Natural killer cell (primary cell): ENCODE measurements around the gene TMED1. TPM values are rescaled to one million over a fixed set of nuclear protein-coding genes. Genes with fewer than 3 reads are reported as not detected.

Source experiments
- ATAC-seq, 3 donors: fragments of 150-1000 bp in 2 of 3; fragments of 200-7000 bp in 1 of 3; cut with Tn5 transposase; 1 replicate in 1 of 3; 2 replicates in 2 of 3; pipeline ENCODE4 v1.10.0; 2021; ENCODE audit warnings: mild to moderate bottlenecking in 2 of 3, moderate library complexity in 2 of 3
- DNase-seq, 2 donors: peaks; one replicate each; pipeline versions ENCODE4 v3.0.0 to v3.0.0-alpha.2; 2013 to 2021; ENCODE audit warnings: mixed read lengths in 1 of 2
- H3K27ac ChIP-seq: one replicate; pipeline ENCODE4 v1.5.1; 2013; ENCODE audit warnings: mild to moderate bottlenecking, low read length
- H3K27me3 ChIP-seq: one replicate; pipeline ENCODE4 v1.6.1; 2013; ENCODE audit warnings: low read length; ENCODE audit not compliant: control insufficient read depth, insufficient read depth
- H3K36me3 ChIP-seq: one replicate; pipeline ENCODE4 v1.6.1; 2013; ENCODE audit warnings: low read length; ENCODE audit not compliant: control insufficient read depth, insufficient read depth
- H3K4me1 ChIP-seq: one replicate; pipeline ENCODE4 v1.6.1; 2013; ENCODE audit warnings: low read length; ENCODE audit not compliant: control insufficient read depth, insufficient read depth
- H3K4me3 ChIP-seq: one replicate; pipeline ENCODE4 v1.5.1; 2013; ENCODE audit warnings: low read length
- H3K9me3 ChIP-seq: one replicate; pipeline ENCODE4 v1.6.1; 2013; ENCODE audit warnings: low read length; ENCODE audit not compliant: control insufficient read depth, insufficient read depth
- H3K27ac Mint-ChIP-seq, 2 donors: one replicate each; pipeline ENCODE4 v1.8.0; 2022; ENCODE audit warnings: mild to moderate bottlenecking in 2 of 2, mixed read lengths in 2 of 2, moderate library complexity in 1 of 2
- H3K27me3 Mint-ChIP-seq, 2 donors: one replicate each; pipeline ENCODE4 v1.8.0; 2022; ENCODE audit warnings: low read depth in 2 of 2, mixed read lengths in 2 of 2
- H3K36me3 Mint-ChIP-seq: one replicate; pipeline ENCODE4 v1.8.0; 2022; ENCODE audit warnings: mixed read lengths
- H3K4me1 Mint-ChIP-seq, 2 donors: one replicate each; pipeline ENCODE4 v1.8.0; 2022; ENCODE audit warnings: mixed read lengths in 2 of 2
- H3K4me3 Mint-ChIP-seq: one replicate; pipeline ENCODE4 v1.8.0; 2022; ENCODE audit warnings: mild to moderate bottlenecking, moderate library complexity, mixed read lengths
- H3K9me3 Mint-ChIP-seq, 2 donors: one replicate each; pipeline ENCODE4 v1.8.0; 2022; ENCODE audit warnings: mixed read lengths in 2 of 2
- CTCF ChIP-seq: fragments of 200-600 bp; IDR thresholded peaks from one replicate; pipeline ENCODE4 v1.8.0; 2022; ENCODE audit warnings: antibody characterized with exemption
- WGBS: methylation state at CpG from one replicate; pipeline ENCODE4 v1.1.7; 2013; ENCODE audit warnings: missing lambda C conversion rate; ENCODE audit not compliant: insufficient coverage; 5-methylcytosine and 5-hydroxymethylcytosine counted together
- intact Hi-C: fragments of 100-400 bp; cut with micrococcal nuclease; formaldehyde crosslinking; loops from one replicate; pipeline ENCODE4 v1.14.2; 2022
- total RNA-seq, 4 donors: library from RNA; stranded (reverse); fragments of 120-200 nt in 1 of 4; gene quantifications; one replicate each; pipeline versions ENCODE4 v1.2.3 to v1.2.4, GENCODE V29; 2013 to 2022

Gene TMED1
- total RNA-seq, 3 donors from 2014 or later (not counting 1 experiment from before 2014, with no cell fraction given), result 20.5 to 27.8 (median 27.4) TPM

GRCh38 chr19:10789866-10790265, 46.1 kb downstream of the TMED1 start:
- intact Hi-C loops, result loop anchor here (10.0 kb wide), 1 partner anchor 685 kb away; the partner anchor contains the start of genes ANGPTL6 and PPAN
- no peak overlapping the region for H3K27ac Mint-ChIP-seq
- peaks cover 10% of the 10 kb centered on the region for H3K36me3 Mint-ChIP-seq

GRCh38 chr19:10788146-10788545, 47.9 kb downstream of the TMED1 start:
- no peaks in the 10 kb centered on the region for H3K9me3 Mint-ChIP-seq
- H3K4me1 Mint-ChIP-seq, result peaks cover 2 to 18% of the 10 kb centered on the region in 2 donors
- no peak overlapping the region for H3K27ac Mint-ChIP-seq
- DNase-seq (no peak), ATAC-seq (peak in 1 of 3 donors; percentile 14)
- no peak overlapping the region for H3K4me3 Mint-ChIP-seq
- H3K27me3 ChIP-seq, result no peaks in the 10 kb centered on the region
- no peak overlapping the region for H3K27ac ChIP-seq
- TF ChIP-seq CTCF, result no peak
- H3K4me1 ChIP-seq, result peaks cover 11% of the 10 kb centered on the region
- H3K4me3 ChIP-seq, result no peak overlapping the region
- no peaks in the 10 kb centered on the region for H3K27me3 Mint-ChIP-seq
- H3K9me3 ChIP-seq, result no peaks in the 10 kb centered on the region
- intact Hi-C loops, result no loop called here
- peaks cover 69% of the 10 kb centered on the region for H3K36me3 ChIP-seq
- WGBS, result 97% methylated on average over 8 of the region's 8 CpGs
- H3K36me3 Mint-ChIP-seq, result peaks cover 10% of the 10 kb centered on the region

More at GRCh38 chr19:10789866-10790265, 46.1 kb downstream of the TMED1 start:
- Mint-ChIP-seq H3K4me3 (no peak overlapping the region), H3K4me1 (peaks cover 17 to 23% of the 10 kb centered on the region in 2 donors), H3K9me3 (no peaks in the 10 kb centered on the region), H3K27me3 (no peaks in the 10 kb centered on the region)
- H3K9me3 ChIP-seq, result no peaks in the 10 kb centered on the region
- H3K4me1 ChIP-seq, result no peaks in the 10 kb centered on the region
- DNase-seq (no peak), ATAC-seq (no peak)
- no peak overlapping the region for H3K4me3 ChIP-seq
- H3K36me3 ChIP-seq, result peaks cover 74% of the 10 kb centered on the region
- H3K27ac ChIP-seq, result no peak overlapping the region
- H3K27me3 ChIP-seq, result no peaks in the 10 kb centered on the region
- WGBS, result 98% methylated on average over 10 of the region's 10 CpGs
- TF ChIP-seq CTCF, result no peak

GRCh38 chr19:10784257-10784656, 51.8 kb downstream of the TMED1 start:
- Histone ChIP-seq H3K27me3 (no peaks in the 10 kb centered on the region), H3K27ac (no peak overlapping the region), H3K9me3 (no peaks in the 10 kb centered on the region), H3K4me3 (no peak overlapping the region), H3K36me3 (peaks cover 78% of the 10 kb centered on the region), H3K4me1 (peaks cover 25% of the 10 kb centered on the region)
- intact Hi-C loops, result no loop called here
- no peaks in the 10 kb centered on the region for H3K9me3 Mint-ChIP-seq
- H3K27me3 Mint-ChIP-seq, result no peaks in the 10 kb centered on the region
- DNase-seq (no peak), ATAC-seq (peak in 2 of 3 donors; percentile 11 to 48)
- peaks cover 10% of the 10 kb centered on the region for H3K36me3 Mint-ChIP-seq
- H3K27ac Mint-ChIP-seq, result peak overlapping the region in 1 of 2 donors; percentile 58
- H3K4me3 Mint-ChIP-seq, result no peak overlapping the region
- TF ChIP-seq CTCF, result no peak
- H3K4me1 Mint-ChIP-seq, result peaks cover 7 to 22% of the 10 kb centered on the region in 2 donors
- 53% methylated on average over 10 of the region's 10 CpGs for WGBS

- H3K27ac ChIP-seq, result no peak overlapping the region
- H3K4me3 Mint-ChIP-seq, result no peak overlapping the region
- peak overlapping the region; percentile 11 to 65 for H3K27ac Mint-ChIP-seq
- H3K27me3 Mint-ChIP-seq, result no peaks in the 10 kb centered on the region
- H3K36me3 Mint-ChIP-seq, result peaks cover 10% of the 10 kb centered on the region
- peaks cover 70% of the 10 kb centered on the region for H3K36me3 ChIP-seq
- peaks cover 28% of the 10 kb centered on the region for H3K4me1 ChIP-seq
- no peaks in the 10 kb centered on the region for H3K9me3 ChIP-seq
- peaks cover 7 to 22% of the 10 kb centered on the region in 2 donors for H3K4me1 Mint-ChIP-seq
- no peak for DNase-seq
- no peaks in the 10 kb centered on the region for H3K9me3 Mint-ChIP-seq
- WGBS, result 85% methylated on average over 13 of the region's 13 CpGs
- ATAC-seq, result no peak
- no peak overlapping the region for H3K4me3 ChIP-seq
- no peak for TF ChIP-seq CTCF
- intact Hi-C loops, result no loop called here
- H3K27me3 ChIP-seq, result no peaks in the 10 kb centered on the region
Observed at GRCh38 chr19:10782795-10783194, 53.2 kb downstream of the TMED1 start.
